Pancreas (tissue), 10 donors: ENCODE results near the gene HSPA1B. TPM values are rescaled to one million over a fixed set of nuclear protein-coding genes. Genes with fewer than 3 reads are reported as not detected.
A peak's percentile ranks its signal among the peaks of the same experiment; 100 is the strongest.
"Not testable (repeated sequence)": the region's sequence is repeated elsewhere in the genome, so short reads cannot be mapped to it uniquely, and the experiment has no call there.

Experiments
- ATAC-seq, 4 donors: fragments of 200-7000 bp; cut with Tn5 transposase; one replicate each; pipeline versions ENCODE4 v1.8.0 to v1.9.1; 2020; ENCODE audit warnings: mild to moderate bottlenecking in 4 of 4, moderate library complexity in 4 of 4
- DNase-seq, 6 donors: peaks; one replicate each; pipeline ENCODE4 v3.0.0-alpha.2; 2020
- FAIRE-seq: peaks from 2 replicates; lab custom pipeline; 2012; peaks lifted over from hg19 to GRCh38; lab: Jason Lieb, UNC
- H3K27ac ChIP-seq, 4 donors: fragments of 200-600 bp; sonication (generic); 1 replicate in 3 of 4; 2 replicates in 1 of 4; pipeline versions ENCODE4 v1.5.0 to v1.8.0; 2020
- H3K27me3 ChIP-seq, 4 donors: fragments of 200-600 bp; one replicate each; pipeline ENCODE4 v1.8.0; 2021
- H3K36me3 ChIP-seq, 3 donors: fragments of 200-600 bp; sonication (generic) in 1 of 3; one replicate each; pipeline versions ENCODE4 v1.5.0 to v1.8.0; 2020 to 2021
- H3K4me1 ChIP-seq, 3 donors: fragments of 200-600 bp; one replicate each; pipeline ENCODE4 v1.8.0; 2021
- H3K4me3 ChIP-seq, 4 donors: fragments of 200-600 bp; sonication (generic) in 2 of 4; one replicate each; pipeline versions ENCODE4 v1.5.0 to v1.8.0; 2020 to 2021
- H3K9me3 ChIP-seq, 4 donors: fragments of 200-600 bp; one replicate each; pipeline ENCODE4 v1.8.0; 2021
- WGBS, 2 donors: extraction: QIAGEN DNeasy Blood & Tissue Kit; methylation state at CpG; one replicate each; pipeline ENCODE4 v1.1.7; 2013; 5-methylcytosine and 5-hydroxymethylcytosine counted together
- intact Hi-C, 3 donors: fragments of 100-400 bp; cut with DNase I; formaldehyde crosslinking; loops; one replicate each; pipeline versions ENCODE4 v1.11.1 to v1.14.2; 2022
- polyA plus RNA-seq, 2 donors: library from polyadenylated mRNA; stranded (reverse); fragments of 200-250 nt; gene quantifications; one replicate each; pipeline ENCODE4 v1.2.3, GENCODE V29; 2013
- total RNA-seq, 6 donors: library from RNA; stranded (reverse); fragmentation: NEBNext Ultra II Directional in 4 of 6; extraction: Animal tissue kit (Norgen Biotek cat#: 25700) in 4 of 6; gene quantifications; one replicate each; pipeline versions ENCODE4 v1.2.1 to v1.2.4, GENCODE V29; 2021 to 2023
- TF ChIP-seq, protein P1 (sequence below), 4 donors: fragments of 200-600 bp; sonication (generic) in 3 of 4; IDR thresholded peaks; one replicate each; pipeline versions ENCODE4 v1.5.0 to v1.8.0; 2021; ENCODE audit warnings: antibody characterized with exemption in 4 of 4
- donor health status: healthy with polysubstance abuse.
- donor health status: DM: no; HTN: no; CAD: no; lungs with moderate emphysema.
- donor health status: DM: no; HTN: no; CAD: no.
- donor health status: control.
- donor health status: control.
- donor health status: Bipolar disorder and iron deficiency.
- donor health status: DM: yes; HTN: yes; CAD: no.
- donor health status: DM: no; HTN: no; CAD: no.
- donor health status: DM: no; HTN: no; CAD: no.
- donor health status: DM: yes; HTN: yes; CAD: no.

The HSPA1B gene
- total and polyA plus RNA-seq, 8 donors = 18.4 to 248 (median 43.2) TPM

DNA sequence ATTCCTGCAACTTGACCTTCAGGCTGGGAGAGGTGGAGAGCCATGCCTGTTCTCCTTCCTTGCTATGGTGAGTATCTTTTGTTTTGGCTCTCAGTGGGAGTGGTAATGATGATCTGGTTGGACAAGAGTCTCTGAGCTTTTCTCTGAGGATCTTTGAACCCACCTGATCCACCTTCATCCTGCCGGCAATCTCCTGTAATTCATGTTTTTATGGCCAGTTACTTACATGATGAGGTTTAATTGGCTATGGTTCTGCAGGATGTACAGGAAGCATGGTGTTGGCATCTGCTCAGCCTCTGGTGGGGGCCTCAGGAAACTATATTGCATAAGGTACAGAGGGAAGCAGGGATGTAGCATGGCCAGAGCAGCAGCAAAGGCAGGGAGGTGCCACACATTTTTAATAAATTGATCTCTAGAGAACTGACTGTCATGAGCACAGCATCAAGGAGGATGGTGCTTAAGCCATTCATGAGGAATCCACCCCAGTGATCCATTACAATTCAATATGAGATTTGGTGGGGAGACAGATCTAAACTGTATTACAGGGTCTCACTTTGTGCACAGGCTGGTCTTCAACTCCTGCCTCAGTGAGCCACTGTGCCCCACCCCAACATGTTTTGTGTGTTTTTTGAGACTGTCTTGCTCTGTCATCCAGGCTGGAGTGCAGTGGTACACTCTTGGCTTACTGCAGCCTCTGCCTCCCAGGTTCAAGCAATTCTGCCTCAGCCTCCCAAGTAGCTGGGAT lies 10.0 kb downstream of the HSPA1B start:
- FAIRE-seq (no peak), ATAC-seq (no peak), DNase-seq (no peak)
- WGBS, 2 donors = 38 to 39% methylated on average over 1 of the region's 1 CpG
- Histone ChIP-seq H3K4me1 (peaks cover 12 to 27% (median 14%) of the 10 kb centered on the region in 3 donors), H3K4me3 (peak overlapping the region in 1 of 4 donors; percentile 54), H3K27me3 (no peaks in the 10 kb centered on the region), H3K36me3 (peaks cover 0 to 16% (median 9%) of the 10 kb centered on the region in 3 donors), H3K27ac (no peak overlapping the region), H3K9me3 (no peaks in the 10 kb centered on the region)
- intact Hi-C loops = loop anchor here in 1 of 3 donors (10.0 kb wide), 1 partner anchor 63 kb away; the partner anchor contains the start of gene VWA7
- TF ChIP-seq, protein P1, sequence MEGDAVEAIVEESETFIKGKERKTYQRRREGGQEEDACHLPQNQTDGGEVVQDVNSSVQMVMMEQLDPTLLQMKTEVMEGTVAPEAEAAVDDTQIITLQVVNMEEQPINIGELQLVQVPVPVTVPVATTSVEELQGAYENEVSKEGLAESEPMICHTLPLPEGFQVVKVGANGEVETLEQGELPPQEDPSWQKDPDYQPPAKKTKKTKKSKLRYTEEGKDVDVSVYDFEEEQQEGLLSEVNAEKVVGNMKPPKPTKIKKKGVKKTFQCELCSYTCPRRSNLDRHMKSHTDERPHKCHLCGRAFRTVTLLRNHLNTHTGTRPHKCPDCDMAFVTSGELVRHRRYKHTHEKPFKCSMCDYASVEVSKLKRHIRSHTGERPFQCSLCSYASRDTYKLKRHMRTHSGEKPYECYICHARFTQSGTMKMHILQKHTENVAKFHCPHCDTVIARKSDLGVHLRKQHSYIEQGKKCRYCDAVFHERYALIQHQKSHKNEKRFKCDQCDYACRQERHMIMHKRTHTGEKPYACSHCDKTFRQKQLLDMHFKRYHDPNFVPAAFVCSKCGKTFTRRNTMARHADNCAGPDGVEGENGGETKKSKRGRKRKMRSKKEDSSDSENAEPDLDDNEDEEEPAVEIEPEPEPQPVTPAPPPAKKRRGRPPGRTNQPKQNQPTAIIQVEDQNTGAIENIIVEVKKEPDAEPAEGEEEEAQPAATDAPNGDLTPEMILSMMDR (IDR thresholded peaks at IDR 0.05) = no peak

DNA sequence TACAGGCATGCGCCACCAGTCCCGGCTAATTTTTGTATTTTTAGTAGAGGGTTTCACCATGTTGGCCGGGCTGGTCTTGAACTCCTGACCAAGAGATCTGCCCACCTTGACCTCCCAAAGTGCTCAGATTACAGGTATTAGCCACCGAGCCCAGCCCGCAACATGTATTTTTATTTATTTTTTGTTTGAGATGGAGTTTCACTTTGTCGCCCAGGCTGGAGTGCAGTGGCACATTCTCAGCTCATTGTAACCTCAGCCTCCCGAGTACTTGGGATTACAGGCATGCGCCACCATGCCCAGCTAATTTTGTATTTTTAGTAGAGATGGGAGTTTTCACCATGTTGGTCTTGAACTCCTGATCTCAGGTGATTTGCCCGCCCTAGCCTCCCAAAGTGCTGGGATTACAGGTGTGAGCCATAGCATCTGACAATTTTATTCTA lies 10.6 kb downstream of the HSPA1B start:
- H3K9me3 ChIP-seq, DNase-seq, H3K27me3 ChIP-seq, ATAC-seq, FAIRE-seq, H3K27ac ChIP-seq: not testable (repeated sequence)
- WGBS, 2 donors = 87 to 88% methylated on average over 9 of the region's 9 CpGs
- intact Hi-C loops = loop anchor here in 1 of 3 donors (10.0 kb wide), 1 partner anchor 63 kb away; the partner anchor contains the start of gene VWA7
- Histone ChIP-seq H3K4me3 (peak overlapping the region in 1 of 4 donors; percentile 54), H3K4me1 (peaks cover 12 to 27% (median 14%) of the 10 kb centered on the region in 3 donors), H3K36me3 (peaks cover 0 to 16% (median 9%) of the 10 kb centered on the region in 3 donors)

DNA sequence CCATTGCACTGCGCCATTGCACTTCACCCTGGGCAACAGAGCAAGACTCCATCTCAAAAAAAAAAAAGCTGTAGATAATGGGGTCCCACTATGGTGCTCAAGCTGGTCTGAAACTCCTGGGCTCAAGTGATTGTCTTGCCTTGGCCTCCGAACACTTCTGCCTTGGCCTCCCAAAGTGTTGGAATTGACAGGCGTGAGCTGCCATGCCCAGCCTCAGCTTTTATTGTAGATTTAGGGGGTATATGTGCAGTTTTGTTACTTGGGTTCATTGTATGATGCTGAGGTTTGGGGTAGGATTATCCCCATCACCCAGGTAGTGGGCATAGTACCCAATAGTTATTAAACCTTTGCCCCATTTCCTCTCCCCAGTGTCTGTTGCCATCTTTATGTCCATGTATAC lies 11.4 kb downstream of the HSPA1B start:
- FAIRE-seq = no peak
- WGBS, 2 donors = 96 to 98% methylated on average over 3 of the region's 3 CpGs
- Histone ChIP-seq H3K4me3 (no peak overlapping the region), H3K27me3 (no peaks in the 10 kb centered on the region), H3K36me3 (peaks cover 0 to 16% (median 9%) of the 10 kb centered on the region in 3 donors), H3K9me3 (no peaks in the 10 kb centered on the region), H3K4me1 (peaks cover 12 to 27% (median 14%) of the 10 kb centered on the region in 3 donors), H3K27ac (no peak overlapping the region)
- intact Hi-C loops = loop anchor here in 1 of 3 donors (10.0 kb wide), 1 partner anchor 64 kb away; the partner anchor contains the start of gene VWA7
- TF ChIP-seq, protein P1 (IDR thresholded peaks at IDR 0.05) = no peak
- ATAC-seq = no peak
- no peak for DNase-seq

DNA sequence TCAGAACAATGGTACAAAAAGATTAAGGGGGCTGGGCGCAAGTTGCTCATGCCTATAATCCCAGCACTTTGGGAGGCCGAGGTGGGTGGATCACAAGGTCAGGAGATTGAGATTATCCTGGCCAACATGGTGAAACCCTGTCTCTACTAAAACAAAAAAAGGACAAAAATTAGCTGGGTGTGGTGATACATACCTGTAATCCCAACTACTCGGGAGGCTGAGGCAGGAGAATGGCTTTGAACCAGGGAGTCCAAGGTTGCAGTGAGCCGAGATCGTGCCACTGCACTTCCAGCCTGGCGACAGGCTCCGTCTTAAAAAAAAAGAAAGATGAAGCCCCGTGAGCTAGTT lies 12.2 kb downstream of the HSPA1B start:
- not testable (repeated sequence) for H3K4me3 ChIP-seq, H3K27ac ChIP-seq, H3K9me3 ChIP-seq, DNase-seq, H3K27me3 ChIP-seq, ATAC-seq, FAIRE-seq
- intact Hi-C loops = loop anchor here in 1 of 3 donors (10.0 kb wide), 1 partner anchor 65 kb away; the partner anchor contains the start of gene VWA7
- H3K4me1 ChIP-seq = peaks cover 12 to 27% (median 14%) of the 10 kb centered on the region in 3 donors
- peaks cover 0 to 16% (median 9%) of the 10 kb centered on the region in 3 donors for H3K36me3 ChIP-seq
- WGBS, 2 donors = 89 to 95% methylated on average over 8 of the region's 8 CpGs

DNA sequence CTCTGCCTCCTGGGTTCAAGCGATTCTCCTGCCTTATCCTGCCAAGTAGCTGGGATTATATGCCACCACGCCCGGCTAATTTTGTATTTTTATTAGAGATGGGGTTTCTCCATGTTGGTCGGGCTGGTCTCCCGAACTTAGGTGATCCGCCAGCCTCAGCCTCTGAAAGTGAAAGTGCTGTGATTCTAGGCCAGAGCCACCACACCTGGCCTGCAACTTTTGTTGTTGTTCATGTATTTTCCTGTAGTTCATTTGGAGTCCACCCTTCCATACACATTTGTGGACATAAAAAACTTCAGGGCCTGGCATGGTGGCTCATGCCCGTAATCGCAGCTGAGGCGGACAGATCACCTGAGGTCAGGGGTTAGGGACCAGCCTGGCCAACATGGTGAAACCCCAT lies 14.5 kb downstream of the HSPA1B start:
- Histone ChIP-seq H3K36me3 (peaks cover 0 to 16% (median 9%) of the 10 kb centered on the region in 3 donors), H3K27me3 (no peaks in the 10 kb centered on the region), H3K4me3 (no peak overlapping the region), H3K9me3 (no peaks in the 10 kb centered on the region), H3K4me1 (peaks cover 10 to 16% (median 14%) of the 10 kb centered on the region in 3 donors), H3K27ac (no peak overlapping the region)
- no peak for FAIRE-seq
- TF ChIP-seq, protein P1 (IDR thresholded peaks at IDR 0.05) = no peak
- DNase-seq = no peak
- no peak for ATAC-seq
- 90 to 92% methylated on average over 9 of the region's 9 CpGs for WGBS, 2 donors
- intact Hi-C loops = no loop called here
